ENCODE results near the gene NTRK2. TPM values are rescaled to one million over a fixed set of nuclear protein-coding genes. Genes with fewer than 3 reads are reported as not detected.
"Not testable (repeated sequence)": the region's sequence is repeated elsewhere in the genome, so short reads cannot be mapped to it uniquely, and the experiment has no call there.

NTRK2 gene
- total RNA-seq, 4 donors from 2014 or later, result 2.6 to 8.5 (median 6.0) TPM

GRCh38 chr9:84894859-84895258, 225.3 kb downstream of the NTRK2 start:
- no peak for ATAC-seq
- WGBS, 2 donors (ENCODE audit: low coverage in 1 of 2), result 75 to 94% methylated on average over 2 of the region's 2 CpGs

GRCh38 chr9:84897362-84898094, 228.0 kb downstream of the NTRK2 start:
- TF ChIP-seq CTCF (IDR thresholded peaks at IDR 0.05) (no peak), POLR2A (IDR thresholded peaks at IDR 0.05) (no peak), POLR2AphosphoS5 (IDR thresholded peaks at IDR 0.05) (no peak), EP300 (IDR thresholded peaks at IDR 0.05) (no peak)
- no peak for ATAC-seq
- H3K27me3 ChIP-seq, result no peaks in the 10 kb centered on the region
- no peaks in the 10 kb centered on the region for H3K4me1 ChIP-seq
- no peak overlapping the region for H3K4me3 ChIP-seq
- no peaks in the 10 kb centered on the region for H3K9me3 ChIP-seq
- no peaks in the 10 kb centered on the region for H3K36me3 ChIP-seq
- no peak overlapping the region for H3K27ac ChIP-seq
- 82 to 100% methylated on average over 1 to 6 of the region's 7 CpGs for WGBS, 2 donors (ENCODE audit: low coverage in 1 of 2)

More at GRCh38 chr9:84894859-84895258, 225.3 kb downstream of the NTRK2 start:
- Histone ChIP-seq H3K36me3 (no peaks in the 10 kb centered on the region), H3K4me3 (no peak overlapping the region), H3K27ac (no peak overlapping the region), H3K27me3 (no peaks in the 10 kb centered on the region), H3K9me3 (no peaks in the 10 kb centered on the region), H3K4me1 (no peaks in the 10 kb centered on the region)
- TF ChIP-seq POLR2AphosphoS5 (IDR thresholded peaks at IDR 0.05) (no peak), POLR2A (IDR thresholded peaks at IDR 0.05) (no peak), CTCF (IDR thresholded peaks at IDR 0.05) (no peak), EP300 (IDR thresholded peaks at IDR 0.05) (no peak)

GRCh38 chr9:84898188-84898587, 228.7 kb downstream of the NTRK2 start:
- no peak overlapping the region for H3K4me3 ChIP-seq
- H3K4me1 ChIP-seq, result no peaks in the 10 kb centered on the region
- H3K9me3 ChIP-seq, result no peaks in the 10 kb centered on the region
- no peak for ATAC-seq
- no peaks in the 10 kb centered on the region for H3K36me3 ChIP-seq
- H3K27me3 ChIP-seq, result no peaks in the 10 kb centered on the region
- H3K27ac ChIP-seq, result no peak overlapping the region
- WGBS, 2 donors (ENCODE audit: low coverage in 1 of 2), result 71 to 73% methylated on average over 2 of the region's 2 CpGs
- no peak for TF ChIP-seq POLR2AphosphoS5 (IDR thresholded peaks at IDR 0.05)
- no peak for TF ChIP-seq CTCF (IDR thresholded peaks at IDR 0.05)
- no peak for TF ChIP-seq POLR2A (IDR thresholded peaks at IDR 0.05)
- no peak for TF ChIP-seq EP300 (IDR thresholded peaks at IDR 0.05)

GRCh38 chr9:84898618-84899017, 229.1 kb downstream of the NTRK2 start:
- H3K27me3 ChIP-seq, ATAC-seq, H3K4me1 ChIP-seq, H3K27ac ChIP-seq, H3K4me3 ChIP-seq, H3K36me3 ChIP-seq, H3K9me3 ChIP-seq: not testable (repeated sequence)
- WGBS, 2 donors (ENCODE audit: low coverage in 1 of 2), result 85 to 89% methylated on average over 3 to 6 of the region's 6 CpGs

GRCh38 chr9:84899326-84899725, 229.8 kb downstream of the NTRK2 start:
- Histone ChIP-seq H3K4me1 (no peaks in the 10 kb centered on the region), H3K36me3 (no peaks in the 10 kb centered on the region), H3K4me3 (no peak overlapping the region), H3K9me3 (no peaks in the 10 kb centered on the region), H3K27ac (no peak overlapping the region), H3K27me3 (no peaks in the 10 kb centered on the region)
- WGBS, 2 donors (ENCODE audit: low coverage in 1 of 2), result 77 to 88% methylated on average over 2 of the region's 2 CpGs
- ATAC-seq, result no peak
- TF ChIP-seq EP300 (IDR thresholded peaks at IDR 0.05), result no peak
- TF ChIP-seq POLR2AphosphoS5 (IDR thresholded peaks at IDR 0.05), result no peak
- TF ChIP-seq POLR2A (IDR thresholded peaks at IDR 0.05), result no peak

- no peaks in the 10 kb centered on the region for H3K9me3 ChIP-seq
- H3K27ac ChIP-seq, result no peak overlapping the region
- TF ChIP-seq POLR2AphosphoS5 (IDR thresholded peaks at IDR 0.05) (no peak), CTCF (IDR thresholded peaks at IDR 0.05) (no peak), EP300 (IDR thresholded peaks at IDR 0.05) (no peak), POLR2A (IDR thresholded peaks at IDR 0.05) (no peak)
- ATAC-seq, result no peak
- H3K4me1 ChIP-seq, result no peaks in the 10 kb centered on the region
- 92 to 100% methylated on average over 2 of the region's 2 CpGs for WGBS, 2 donors (ENCODE audit: low coverage in 1 of 2)
- no peaks in the 10 kb centered on the region for H3K36me3 ChIP-seq
- H3K27me3 ChIP-seq, result no peaks in the 10 kb centered on the region
- H3K4me3 ChIP-seq, result no peak overlapping the region
Measured at GRCh38 chr9:84900421-84900820, 230.9 kb downstream of the NTRK2 start.

Data from gastroesophageal sphincter (tissue), 4 donors.